Activated CD4-positive, alpha-beta T cell treated with anti-CD3 and anti-CD28 coated beads, Interleukin-2, Interleukin-4, amounts not matched to agents 100 ng/mL and 50 ng/mL, durations not matched to agents 16 hours and 8 hours (primary cell): Measurements from ENCODE around the gene IGF1R.

ENCODE experiments used
- DNase-seq: peaks from one replicate; pipeline ENCODE4 v3.0.0-alpha.2; 2020; ENCODE audit warnings: low spot score

The IGF1R gene

GRCh38 chr15:98746375-98747155 is 98.2 kb downstream of the IGF1R start:
- DNase-seq = no peak

- DNase-seq = no peak
Measured at GRCh38 chr15:98751767-98752166, 103.4 kb downstream of the IGF1R start.

- no peak for DNase-seq
Measured at GRCh38 chr15:98753726-98754656, 105.7 kb downstream of the IGF1R start.

- DNase-seq = no peak
Measured at GRCh38 chr15:98754657-98755022, 106.3 kb downstream of the IGF1R start.

GRCh38 chr15:98755138-98755537 is 106.8 kb downstream of the IGF1R start:
- no peak for DNase-seq

- no peak for DNase-seq
Measured at GRCh38 chr15:98755781-98756180, 107.4 kb downstream of the IGF1R start.

GRCh38 chr15:98758224-98758623 is 109.9 kb downstream of the IGF1R start:
- no peak for DNase-seq

GRCh38 chr15:98759277-98759676 is 110.9 kb downstream of the IGF1R start:
- DNase-seq = no peak

- DNase-seq = no peak
Measured at GRCh38 chr15:98760112-98760826, 111.9 kb downstream of the IGF1R start.

- no peak for DNase-seq
Measured at GRCh38 chr15:98760975-98761374, 112.6 kb downstream of the IGF1R start.

GRCh38 chr15:98763179-98763578 is 114.8 kb downstream of the IGF1R start:
- no peak for DNase-seq

GRCh38 chr15:98764291-98764690 is 116.0 kb downstream of the IGF1R start:
- DNase-seq = no peak

- DNase-seq = no peak
Measured at GRCh38 chr15:98765610-98766009, 117.3 kb downstream of the IGF1R start.

GRCh38 chr15:98767692-98768091 is 119.4 kb downstream of the IGF1R start:
- no peak for DNase-seq

GRCh38 chr15:98769867-98770266 is 121.5 kb downstream of the IGF1R start:
- no peak for DNase-seq

GRCh38 chr15:98770984-98771383 is 122.6 kb downstream of the IGF1R start:
- no peak for DNase-seq

GRCh38 chr15:98771541-98771940 is 123.2 kb downstream of the IGF1R start:
- no peak for DNase-seq

- no peak for DNase-seq
Measured at GRCh38 chr15:98772895-98773294, 124.6 kb downstream of the IGF1R start.

GRCh38 chr15:98773616-98774015 is 125.3 kb downstream of the IGF1R start:
- no peak for DNase-seq

- no peak for DNase-seq
Measured at GRCh38 chr15:98774756-98775497, 126.6 kb downstream of the IGF1R start.

GRCh38 chr15:98775498-98776230 is 127.3 kb downstream of the IGF1R start:
- no peak for DNase-seq
